ENCODE measurements around the gene GPR62.

The GPR62 gene

DNA sequence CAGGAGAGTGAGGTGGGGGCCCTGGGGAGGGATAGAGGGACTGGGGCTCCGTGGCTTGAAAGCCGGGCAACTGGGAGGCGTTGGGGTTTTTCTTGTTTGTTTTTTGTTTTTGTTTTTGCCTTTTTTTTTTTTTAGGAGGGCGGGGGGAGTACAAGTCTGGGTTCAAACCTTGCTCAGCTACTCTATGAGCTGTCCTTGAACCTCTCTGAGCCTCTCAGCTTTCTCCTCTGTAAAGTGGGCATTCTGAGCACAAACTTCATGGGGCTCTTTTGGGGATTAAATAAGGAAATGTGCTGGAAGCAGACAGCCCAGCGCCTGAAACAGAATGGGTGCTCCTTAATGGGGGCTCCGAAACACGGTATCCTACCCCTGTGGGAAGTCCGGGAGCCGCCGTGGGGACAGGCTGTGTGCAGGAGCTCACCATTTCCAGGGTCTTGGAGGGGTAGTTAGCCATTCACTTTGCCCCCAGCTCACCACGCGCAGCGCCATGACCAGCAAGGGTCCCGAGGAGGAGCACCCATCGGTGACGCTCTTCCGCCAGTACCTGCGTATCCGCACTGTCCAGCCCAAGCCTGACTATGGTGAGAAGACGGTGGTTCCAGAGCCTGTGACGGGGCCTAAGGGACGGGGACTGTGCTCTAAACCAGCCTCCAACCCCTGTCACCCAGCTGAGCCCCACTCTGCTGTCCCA is 28.5 kb downstream of the GPR62 start:
- Histone ChIP-seq H3K27me3 (no peaks in the 10 kb centered on the region), H3K4me3 (peak overlapping the region; percentile 62 to 88), H3K36me3 (no peaks in the 10 kb centered on the region), H3K27ac (peak overlapping the region; percentile 94 to 96), H3K9me3 (no peaks in the 10 kb centered on the region), H3K4me1 (peaks cover 0 to 27% (median 20%) of the 10 kb centered on the region in 4 donors)
- no peak for DNase-seq
- intact Hi-C loops (cut with DNase I; ENCODE audit: low total_unique reads) = loop anchor here (5.0 kb wide), 1 partner anchor 41 kb away; the partner anchor contains the start of genes PARP3 and RRP9
- TF ChIP-seq, protein P1, sequence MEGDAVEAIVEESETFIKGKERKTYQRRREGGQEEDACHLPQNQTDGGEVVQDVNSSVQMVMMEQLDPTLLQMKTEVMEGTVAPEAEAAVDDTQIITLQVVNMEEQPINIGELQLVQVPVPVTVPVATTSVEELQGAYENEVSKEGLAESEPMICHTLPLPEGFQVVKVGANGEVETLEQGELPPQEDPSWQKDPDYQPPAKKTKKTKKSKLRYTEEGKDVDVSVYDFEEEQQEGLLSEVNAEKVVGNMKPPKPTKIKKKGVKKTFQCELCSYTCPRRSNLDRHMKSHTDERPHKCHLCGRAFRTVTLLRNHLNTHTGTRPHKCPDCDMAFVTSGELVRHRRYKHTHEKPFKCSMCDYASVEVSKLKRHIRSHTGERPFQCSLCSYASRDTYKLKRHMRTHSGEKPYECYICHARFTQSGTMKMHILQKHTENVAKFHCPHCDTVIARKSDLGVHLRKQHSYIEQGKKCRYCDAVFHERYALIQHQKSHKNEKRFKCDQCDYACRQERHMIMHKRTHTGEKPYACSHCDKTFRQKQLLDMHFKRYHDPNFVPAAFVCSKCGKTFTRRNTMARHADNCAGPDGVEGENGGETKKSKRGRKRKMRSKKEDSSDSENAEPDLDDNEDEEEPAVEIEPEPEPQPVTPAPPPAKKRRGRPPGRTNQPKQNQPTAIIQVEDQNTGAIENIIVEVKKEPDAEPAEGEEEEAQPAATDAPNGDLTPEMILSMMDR (IDR thresholded peaks at IDR 0.05) = no peak

DNA sequence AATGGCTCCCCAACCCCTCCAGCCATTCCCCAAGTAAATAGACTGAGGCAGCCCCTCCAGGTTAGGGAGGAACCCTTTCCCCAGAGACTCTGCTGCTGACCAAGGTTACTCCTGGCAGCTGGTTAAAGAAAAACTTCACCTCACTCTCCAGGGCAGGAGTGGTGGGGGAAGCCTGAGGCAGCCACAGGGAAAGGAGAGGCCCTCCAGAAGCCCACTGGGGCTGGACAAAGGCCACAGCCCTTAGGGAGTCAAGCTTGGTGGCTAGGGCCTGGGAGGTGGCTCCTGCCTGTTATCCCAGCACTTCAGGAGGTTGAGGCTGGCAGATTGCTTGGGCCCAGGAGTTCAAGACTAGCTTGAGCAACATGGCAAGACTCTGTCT is 29.1 kb downstream of the GPR62 start:
- DNase-seq = no peak
- H3K4me1 ChIP-seq = peaks cover 0 to 27% (median 20%) of the 10 kb centered on the region in 4 donors
- TF ChIP-seq, protein P1 (IDR thresholded peaks at IDR 0.05) = no peak
- intact Hi-C loops (cut with DNase I; ENCODE audit: low total_unique reads) = loop anchor here (5.0 kb wide), 1 partner anchor 42 kb away; the partner anchor contains the start of genes PARP3 and RRP9
- H3K27ac ChIP-seq = peak overlapping the region; percentile 94 to 96
- H3K36me3 ChIP-seq = no peaks in the 10 kb centered on the region
- no peak overlapping the region for H3K4me3 ChIP-seq
- H3K9me3 ChIP-seq = no peaks in the 10 kb centered on the region
- H3K27me3 ChIP-seq = no peaks in the 10 kb centered on the region

DNA sequence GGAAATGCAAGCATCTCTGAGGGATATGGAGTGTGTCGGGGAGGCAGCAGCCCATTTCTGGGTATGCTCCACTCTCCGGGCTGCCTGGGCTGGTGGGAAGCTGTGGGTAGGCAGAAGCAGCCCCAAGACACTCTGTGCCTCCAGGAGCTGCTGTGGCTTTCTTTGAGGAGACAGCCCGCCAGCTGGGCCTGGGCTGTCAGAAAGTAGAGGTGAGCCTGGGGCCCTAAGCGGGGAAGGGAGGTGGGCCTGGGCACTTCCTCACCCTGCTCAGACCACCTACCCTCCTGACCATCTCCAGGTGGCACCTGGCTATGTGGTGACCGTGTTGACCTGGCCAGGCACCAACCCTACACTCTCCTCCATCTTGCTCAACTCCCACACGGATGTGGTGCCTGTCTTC is 29.9 kb downstream of the GPR62 start:
- intact Hi-C loops (cut with DNase I; ENCODE audit: low total_unique reads) = no loop called here
- no peaks in the 10 kb centered on the region for H3K36me3 ChIP-seq
- H3K27ac ChIP-seq = no peak overlapping the region
- no peaks in the 10 kb centered on the region for H3K9me3 ChIP-seq
- H3K4me1 ChIP-seq = peaks cover 0 to 29% (median 25%) of the 10 kb centered on the region in 4 donors
- no peaks in the 10 kb centered on the region for H3K27me3 ChIP-seq
- no peak overlapping the region for H3K4me3 ChIP-seq
- TF ChIP-seq, protein P1 (IDR thresholded peaks at IDR 0.05) = no peak
- no peak for DNase-seq

DNA sequence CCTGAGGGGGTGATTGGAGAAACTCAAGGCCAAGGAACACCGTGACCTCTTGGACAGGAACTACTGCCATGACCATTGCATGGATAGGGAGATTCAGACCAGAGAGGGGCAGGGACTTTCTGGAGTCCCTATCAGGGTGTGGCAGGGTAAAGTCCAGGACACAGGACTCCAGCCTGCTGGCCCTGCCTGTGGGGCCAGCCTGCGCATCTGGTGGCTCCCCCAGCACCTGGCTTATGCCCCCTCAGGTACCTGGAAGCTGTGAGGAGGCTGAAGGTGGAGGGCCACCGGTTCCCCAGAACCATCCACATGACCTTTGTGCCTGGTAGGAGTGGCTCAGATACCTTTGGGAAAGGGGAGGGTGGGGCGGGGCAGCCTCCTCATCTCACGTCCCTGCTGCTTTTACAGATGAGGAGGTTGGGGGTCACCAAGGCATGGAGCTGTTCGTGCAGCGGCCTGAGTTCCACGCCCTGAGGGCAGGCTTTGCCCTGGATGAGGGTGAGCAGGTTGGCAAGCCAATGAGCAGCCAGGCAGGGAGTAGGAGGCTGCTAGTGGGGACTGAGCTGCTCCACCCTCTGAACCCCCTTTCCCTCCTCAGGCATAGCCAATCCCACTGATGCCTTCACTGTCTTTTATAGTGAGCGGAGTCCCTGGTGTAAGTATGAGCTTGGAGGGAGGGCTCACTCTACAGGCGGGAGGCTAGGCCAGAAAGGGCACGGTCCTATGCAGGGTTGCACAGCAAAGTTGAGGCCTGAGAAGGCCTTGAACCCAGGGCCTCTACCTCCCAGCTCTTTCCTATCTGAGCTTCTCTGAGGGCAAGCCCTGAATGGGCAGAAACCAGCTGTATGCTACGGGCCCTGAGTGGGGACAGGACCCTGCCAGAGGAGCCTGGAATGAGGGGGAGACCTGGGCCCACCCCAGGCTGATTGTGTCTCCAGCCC is 31.1 kb downstream of the GPR62 start:
- TF ChIP-seq, protein P1 (IDR thresholded peaks at IDR 0.05) = no peak
- Histone ChIP-seq H3K4me1 (peaks cover 0 to 36% (median 25%) of the 10 kb centered on the region in 4 donors), H3K9me3 (no peaks in the 10 kb centered on the region), H3K36me3 (peaks cover 0 to 5% (median 1%) of the 10 kb centered on the region in 3 donors), H3K27ac (no peak overlapping the region), H3K27me3 (no peaks in the 10 kb centered on the region), H3K4me3 (no peak overlapping the region)
- DNase-seq = no peak
- intact Hi-C loops (cut with DNase I; ENCODE audit: low total_unique reads) = no loop called here

DNA sequence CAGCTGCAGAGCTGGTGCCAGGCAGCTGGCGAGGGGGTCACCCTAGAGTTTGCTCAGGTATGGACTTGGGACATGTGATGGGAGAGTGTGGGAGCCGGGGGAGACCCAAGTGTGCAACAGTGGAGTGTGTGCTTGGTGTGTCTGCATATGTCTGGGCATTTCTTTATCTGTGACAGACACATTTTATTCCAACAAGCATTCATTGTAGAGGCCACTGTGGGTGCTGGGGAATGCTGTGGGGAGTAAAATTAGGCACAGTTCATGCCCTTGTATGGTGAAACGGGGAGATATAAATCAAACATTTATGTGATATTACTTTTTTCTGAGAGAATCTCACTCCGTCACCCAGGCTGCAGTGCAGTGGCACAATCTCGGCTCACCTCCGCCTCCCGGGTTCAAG is 32.4 kb downstream of the GPR62 start:
- peaks cover 0 to 18% (median 14%) of the 10 kb centered on the region in 3 donors for H3K36me3 ChIP-seq

More for the DNA sequence above, 32.4 kb downstream of the GPR62 start:
- TF ChIP-seq, protein P1 (IDR thresholded peaks at IDR 0.05) = no peak
- no peak overlapping the region for H3K27ac ChIP-seq
- no peaks in the 10 kb centered on the region for H3K9me3 ChIP-seq
- peaks cover 0 to 27% (median 20%) of the 10 kb centered on the region in 4 donors for H3K4me1 ChIP-seq
- no peak for DNase-seq
- intact Hi-C loops (cut with DNase I; ENCODE audit: low total_unique reads) = no loop called here
- no peaks in the 10 kb centered on the region for H3K27me3 ChIP-seq
- no peak overlapping the region for H3K4me3 ChIP-seq
